Peyer's patch (tissue), 4 donors: ENCODE measurements around the gene SPTSSB. TPM values are rescaled to one million over a fixed set of nuclear protein-coding genes. Genes with fewer than 3 reads are reported as not detected.

ENCODE experiments used
- DNase-seq, 3 donors: peaks; one replicate each; pipeline ENCODE4 v3.0.0-alpha.2; 2017 to 2019
- H3K27ac ChIP-seq, 4 donors: fragments of 200-600 bp; sonication (generic); one replicate each; pipeline ENCODE4 v1.5.1; 2016 to 2019
- H3K27me3 ChIP-seq, 2 donors: fragments of 200-600 bp; sonication (generic); one replicate each; pipeline ENCODE4 v1.5.1; 2019
- H3K36me3 ChIP-seq, 3 donors: fragments of 200-600 bp; sonication (generic); one replicate each; pipeline ENCODE4 v1.5.1; 2016 to 2019
- H3K4me1 ChIP-seq, 4 donors: fragments of 200-600 bp; sonication (generic); one replicate each; pipeline ENCODE4 v1.5.1; 2016 to 2019
- H3K4me3 ChIP-seq, 4 donors: fragments of 200-600 bp; sonication (generic); 1 replicate in 3 of 4; 2 replicates in 1 of 4; pipeline ENCODE4 v1.5.1; 2016 to 2019; ENCODE audit warnings: mild to moderate bottlenecking in 1 of 4
- H3K9me3 ChIP-seq, 4 donors: fragments of 200-600 bp; sonication (generic); one replicate each; pipeline ENCODE4 v1.5.1; 2016 to 2019; ENCODE audit warnings: mild to moderate bottlenecking in 1 of 4
- CTCF ChIP-seq, 6 experiments: fragments of 450-650 bp in 4 of 6; fragments of 200-600 bp in 2 of 6; sonication (generic) in 1 of 6; IDR thresholded peaks; one replicate each; pipeline ENCODE4 v1.5.1; 2017 to 2019; ENCODE audit warnings: antibody characterized with exemption in 6 of 6, mild to moderate bottlenecking in 3 of 6, moderate library complexity in 1 of 6
- POLR2A ChIP-seq, 2 donors: fragments of 450-650 bp; IDR thresholded peaks; one replicate each; pipeline ENCODE4 v1.5.1; 2017; ENCODE audit warnings: antibody characterized with exemption in 2 of 2, mild to moderate bottlenecking in 2 of 2, moderate library complexity in 2 of 2
- total RNA-seq, 4 donors: library from RNA; depleted of rRNA; stranded (reverse); fragments of >200 nt; gene quantifications; one replicate each; pipeline ENCODE4 v1.1.0, GENCODE V29; 2016

SPTSSB gene
- total RNA-seq, 4 donors from 2014 or later = not detected

- Histone ChIP-seq H3K27me3 (no peaks in the 10 kb centered on the region), H3K36me3 (no peaks in the 10 kb centered on the region), H3K27ac (no peak overlapping the region), H3K4me1 (no peaks in the 10 kb centered on the region), H3K4me3 (no peak overlapping the region), H3K9me3 (no peaks in the 10 kb centered on the region)
- no peak for DNase-seq
- TF ChIP-seq POLR2A (IDR thresholded peaks at IDR 0.05) (no peak), CTCF (IDR thresholded peaks at IDR 0.05) (no peak)
These were observed 5.2 kb downstream of the SPTSSB start for GRCh38 chr3:161366094-161366493.

- no peak for TF ChIP-seq POLR2A (IDR thresholded peaks at IDR 0.05)
- TF ChIP-seq CTCF (IDR thresholded peaks at IDR 0.05) = no peak
- Histone ChIP-seq H3K36me3 (no peaks in the 10 kb centered on the region), H3K4me1 (no peaks in the 10 kb centered on the region), H3K27ac (no peak overlapping the region), H3K27me3 (no peaks in the 10 kb centered on the region), H3K9me3 (no peaks in the 10 kb centered on the region), H3K4me3 (no peak overlapping the region)
- no peak for DNase-seq
These were observed 12.8 kb downstream of the SPTSSB start for GRCh38 chr3:161358488-161358887.

GRCh38 chr3:161356287-161356686 is 15.0 kb downstream of the SPTSSB start:
- Histone ChIP-seq H3K4me3 (no peak overlapping the region), H3K9me3 (no peaks in the 10 kb centered on the region), H3K4me1 (no peaks in the 10 kb centered on the region), H3K27me3 (no peaks in the 10 kb centered on the region), H3K27ac (no peak overlapping the region), H3K36me3 (no peaks in the 10 kb centered on the region)
- no peak for DNase-seq
- no peak for TF ChIP-seq POLR2A (IDR thresholded peaks at IDR 0.05)
- no peak for TF ChIP-seq CTCF (IDR thresholded peaks at IDR 0.05)

- Histone ChIP-seq H3K36me3 (no peaks in the 10 kb centered on the region), H3K9me3 (no peaks in the 10 kb centered on the region), H3K4me3 (no peak overlapping the region), H3K27ac (no peak overlapping the region), H3K27me3 (no peaks in the 10 kb centered on the region), H3K4me1 (no peaks in the 10 kb centered on the region)
- no peak for TF ChIP-seq CTCF (IDR thresholded peaks at IDR 0.05)
- no peak for TF ChIP-seq POLR2A (IDR thresholded peaks at IDR 0.05)
- no peak for DNase-seq
These were observed 15.8 kb downstream of the SPTSSB start for GRCh38 chr3:161355508-161355907.

GRCh38 chr3:161354554-161354953 is 16.8 kb downstream of the SPTSSB start:
- no peaks in the 10 kb centered on the region for H3K4me1 ChIP-seq
- H3K36me3 ChIP-seq = no peaks in the 10 kb centered on the region
- DNase-seq = no peak
- no peaks in the 10 kb centered on the region for H3K9me3 ChIP-seq
- H3K4me3 ChIP-seq = no peak overlapping the region
- no peaks in the 10 kb centered on the region for H3K27me3 ChIP-seq
- TF ChIP-seq POLR2A (IDR thresholded peaks at IDR 0.05) (no peak), CTCF (IDR thresholded peaks at IDR 0.05) (no peak)
- H3K27ac ChIP-seq = no peak overlapping the region

GRCh38 chr3:161351330-161351729 is 20.0 kb downstream of the SPTSSB start:
- no peak for TF ChIP-seq POLR2A (IDR thresholded peaks at IDR 0.05)
- no peak for TF ChIP-seq CTCF (IDR thresholded peaks at IDR 0.05)
- H3K9me3 ChIP-seq = no peaks in the 10 kb centered on the region
- no peaks in the 10 kb centered on the region for H3K27me3 ChIP-seq
- no peaks in the 10 kb centered on the region for H3K4me1 ChIP-seq
- H3K4me3 ChIP-seq = no peak overlapping the region
- no peak for DNase-seq
- no peaks in the 10 kb centered on the region for H3K36me3 ChIP-seq
- no peak overlapping the region for H3K27ac ChIP-seq
